H9 (cell line): ENCODE results near the gene SLC25A19. TPM values are rescaled to one million over a fixed set of nuclear protein-coding genes. Genes with fewer than 3 reads are reported as not detected.
"Not testable (repeated sequence)": the region's sequence is repeated elsewhere in the genome, so short reads cannot be mapped to it uniquely, and the experiment has no call there.

ENCODE experiments used
- DNase-seq: peaks from one replicate; pipeline ENCODE4 v3.0.0-alpha.2; 2017
- H2AFZ ChIP-seq: one replicate; pipeline ENCODE4 v1.6.1; 2013; ENCODE audit warnings: mild to moderate bottlenecking, low read length, control low read depth, moderate library complexity
- H2AK5ac ChIP-seq: 2 replicates; pipeline ENCODE4 v1.6.1; 2013; ENCODE audit warnings: low read length, control low read depth, mixed read lengths; ENCODE audit not compliant: insufficient read length
- H2BK120ac ChIP-seq: one replicate; pipeline ENCODE4 v1.6.1; 2013; ENCODE audit warnings: low read depth, mild to moderate bottlenecking, low read length, control low read depth, inconsistent platforms; ENCODE audit not compliant: poor library complexity, severe bottlenecking
- H2BK12ac ChIP-seq: 2 replicates; pipeline ENCODE4 v1.6.1; 2013; ENCODE audit warnings: low read length, control low read depth, mixed read lengths, low read depth; ENCODE audit not compliant: insufficient read length
- H2BK15ac ChIP-seq: 2 replicates; pipeline ENCODE4 v1.6.1; 2013; ENCODE audit warnings: low read depth, low read length, control low read depth
- H2BK20ac ChIP-seq: one replicate; pipeline ENCODE4 v1.6.1; 2013; ENCODE audit warnings: low read depth, mild to moderate bottlenecking, low read length, control low read depth, inconsistent platforms; ENCODE audit not compliant: poor library complexity, severe bottlenecking
- H2BK5ac ChIP-seq: 2 replicates; pipeline ENCODE4 v1.6.1; 2013; ENCODE audit warnings: low read length, control low read depth, mixed read lengths; ENCODE audit not compliant: insufficient read length
- H3K14ac ChIP-seq: 2 replicates; pipeline ENCODE4 v1.6.1; 2013; ENCODE audit warnings: low read length, control low read depth; ENCODE audit not compliant: insufficient read depth
- H3K18ac ChIP-seq: 2 replicates; pipeline ENCODE4 v1.6.1; 2013; ENCODE audit warnings: low read depth, mild to moderate bottlenecking, mixed read lengths, low read length, control low read depth; ENCODE audit not compliant: insufficient read length
- H3K23ac ChIP-seq: 2 replicates; pipeline ENCODE4 v1.6.1; 2013; ENCODE audit warnings: low read length, control low read depth, mixed read lengths, low read depth; ENCODE audit not compliant: insufficient read length
- H3K23me2 ChIP-seq: 2 replicates; pipeline ENCODE4 v1.6.1; 2013; ENCODE audit warnings: low read depth, mild to moderate bottlenecking, mixed read lengths, low read length, control low read depth; ENCODE audit not compliant: insufficient read length, poor library complexity, severe bottlenecking
- H3K27ac ChIP-seq: 2 replicates; pipeline ENCODE4 v1.5.1; 2013; ENCODE audit warnings: low read length, control low read depth, mixed read lengths, low read depth; ENCODE audit not compliant: insufficient read length
- H3K27me3 ChIP-seq: 2 replicates; pipeline ENCODE4 v1.6.1; 2013; ENCODE audit warnings: low read length, control low read depth, inconsistent platforms; ENCODE audit not compliant: insufficient read depth
- H3K4ac ChIP-seq: 2 replicates; pipeline ENCODE4 v1.6.1; 2013; ENCODE audit warnings: low read depth, mild to moderate bottlenecking, control low read depth, inconsistent platforms, low read length, moderate library complexity
- H3K4me1 ChIP-seq: 2 replicates; pipeline ENCODE4 v1.6.1; 2013; ENCODE audit warnings: low read length, control low read depth, inconsistent platforms; ENCODE audit not compliant: insufficient read depth
- H3K4me2 ChIP-seq: 2 replicates; pipeline ENCODE4 v1.6.1; 2013; ENCODE audit warnings: low read length, control low read depth, mixed read lengths; ENCODE audit not compliant: insufficient read length, insufficient read depth
- H3K56ac ChIP-seq: 2 replicates; pipeline ENCODE4 v1.6.1; 2013; ENCODE audit warnings: low read depth, mild to moderate bottlenecking, mixed read lengths, low read length, control low read depth; ENCODE audit not compliant: insufficient read length
- H3K79me1 ChIP-seq: 2 replicates; pipeline ENCODE4 v1.6.1; 2013; ENCODE audit warnings: low read depth, mild to moderate bottlenecking, moderate library complexity, low read length, control low read depth, inconsistent platforms; ENCODE audit not compliant: insufficient read depth, poor library complexity, severe bottlenecking
- H3K79me2 ChIP-seq: 2 replicates; pipeline ENCODE4 v1.6.1; 2013; ENCODE audit warnings: low read length, control low read depth, inconsistent platforms; ENCODE audit not compliant: insufficient read depth
- H3K9ac ChIP-seq: 2 replicates; pipeline ENCODE4 v1.6.1; 2013; ENCODE audit warnings: low read length, control low read depth, mixed read lengths; ENCODE audit not compliant: insufficient read length; ENCODE audit errors: extremely low read depth
- H3K9me3 ChIP-seq: one replicate; pipeline ENCODE4 v1.6.1; 2013; ENCODE audit warnings: low read depth, low read length, inconsistent platforms; ENCODE audit not compliant: control insufficient read depth
- H3T11ph ChIP-seq: one replicate; pipeline ENCODE4 v1.6.1; 2013; ENCODE audit warnings: mild to moderate bottlenecking, low read length, control low read depth, inconsistent platforms
- H4K20me1 ChIP-seq: one replicate; pipeline ENCODE4 v1.6.1; 2013; ENCODE audit not compliant: control insufficient read depth, insufficient read length, insufficient read depth
- H4K5ac ChIP-seq: 2 replicates; pipeline ENCODE4 v1.6.1; 2013; ENCODE audit warnings: low read depth, mild to moderate bottlenecking, mixed read lengths, low read length, control low read depth; ENCODE audit not compliant: insufficient read length
- H4K8ac ChIP-seq: replicated peaks from 2 replicates; pipeline ENCODE4 v1.6.1; 2013; ENCODE audit warnings: low read length, control low read depth, mixed read lengths, low read depth; ENCODE audit not compliant: insufficient read length
- H4K91ac ChIP-seq: 2 replicates; pipeline ENCODE4 v1.6.1; 2013; ENCODE audit warnings: low read depth, mild to moderate bottlenecking, moderate library complexity, mixed read lengths, low read length, control low read depth; ENCODE audit not compliant: insufficient read length
- H3K27ac Mint-ChIP-seq, 3 experiments: 2 replicates in 2 of 3; 3 replicates in 1 of 3; pipeline ENCODE4 v1.8.0; 2020 to 2021; ENCODE audit warnings: mixed read lengths in 3 of 3, mild to moderate bottlenecking in 1 of 3, moderate library complexity in 1 of 3
- H3K27me3 Mint-ChIP-seq: 2 replicates; pipeline ENCODE4 v1.8.0; 2021; ENCODE audit warnings: low read depth, mild to moderate bottlenecking, moderate library complexity, mixed read lengths
- H3K36me3 Mint-ChIP-seq, 3 experiments: 2 replicates in 2 of 3; 3 replicates in 1 of 3; pipeline ENCODE4 v1.8.0; 2020 to 2021; ENCODE audit warnings: low read depth in 3 of 3, mixed read lengths in 3 of 3; ENCODE audit not compliant: insufficient read depth in 1 of 3
- H3K4me1 Mint-ChIP-seq, 2 experiments: 2 replicates each; pipeline ENCODE4 v1.8.0; 2020; ENCODE audit warnings: mixed read lengths in 2 of 2
- H3K4me3 Mint-ChIP-seq, 2 experiments: 2 replicates in 1 of 2; 3 replicates in 1 of 2; pipeline ENCODE4 v1.8.0; 2020 to 2021; ENCODE audit warnings: mild to moderate bottlenecking in 2 of 2, mixed read lengths in 2 of 2, moderate library complexity in 1 of 2
- H3K9me3 Mint-ChIP-seq, 2 experiments: 2 replicates in 1 of 2; 3 replicates in 1 of 2; pipeline ENCODE4 v1.8.0; 2020; ENCODE audit warnings: mild to moderate bottlenecking in 2 of 2, mixed read lengths in 2 of 2, moderate library complexity in 1 of 2
- WGBS: extraction: QIAGEN DNeasy Blood & Tissue Kit; methylation state at CpG from one replicate; pipeline ENCODE4 v1.1.7; 2013; ENCODE audit warnings: missing lambda C conversion rate, low lambda C conversion rate, mixed read lengths; ENCODE audit not compliant: insufficient read length; ENCODE audit errors: extremely low coverage; 5-methylcytosine and 5-hydroxymethylcytosine counted together
- total RNA-seq: library from RNA; stranded (reverse); gene quantifications from 2 replicates; pipeline ENCODE4 v1.2.1, GENCODE V29; 2021
- TF ChIP-seq, protein P1 (sequence below): fragments of 200-600 bp; sonication (generic); conservative IDR thresholded peaks from 3 replicates; pipeline ENCODE4 v1.8.0; 2021; ENCODE audit warnings: antibody characterized with exemption, mild to moderate bottlenecking

SLC25A19 gene
- total RNA-seq, 1 experiment from 2014 or later, result 24.2 TPM

- H3K4me1 ChIP-seq, result no peaks in the 10 kb centered on the region
- H3K4me2 ChIP-seq, result no peak overlapping the region
- no peak overlapping the region for H3T11ph ChIP-seq
- no peak overlapping the region for H3K27ac ChIP-seq
- no peak overlapping the region for H3K14ac ChIP-seq
- H2BK120ac ChIP-seq, result no peak overlapping the region
- no peak overlapping the region for H2AFZ ChIP-seq
- H3K27me3 ChIP-seq, result no peaks in the 10 kb centered on the region
- H3K18ac ChIP-seq, result no peak overlapping the region
- peaks cover 13 to 38% (median 22%) of the 10 kb centered on the region in 3 experiments; a peak in 6 of 7 replicates for H3K36me3 Mint-ChIP-seq
- H2BK15ac ChIP-seq, result no peak overlapping the region
- H3K27ac Mint-ChIP-seq, result no peak overlapping the region
- no peak overlapping the region for H2BK5ac ChIP-seq
- H3K23ac ChIP-seq, result no peak overlapping the region
- TF ChIP-seq, protein P1, sequence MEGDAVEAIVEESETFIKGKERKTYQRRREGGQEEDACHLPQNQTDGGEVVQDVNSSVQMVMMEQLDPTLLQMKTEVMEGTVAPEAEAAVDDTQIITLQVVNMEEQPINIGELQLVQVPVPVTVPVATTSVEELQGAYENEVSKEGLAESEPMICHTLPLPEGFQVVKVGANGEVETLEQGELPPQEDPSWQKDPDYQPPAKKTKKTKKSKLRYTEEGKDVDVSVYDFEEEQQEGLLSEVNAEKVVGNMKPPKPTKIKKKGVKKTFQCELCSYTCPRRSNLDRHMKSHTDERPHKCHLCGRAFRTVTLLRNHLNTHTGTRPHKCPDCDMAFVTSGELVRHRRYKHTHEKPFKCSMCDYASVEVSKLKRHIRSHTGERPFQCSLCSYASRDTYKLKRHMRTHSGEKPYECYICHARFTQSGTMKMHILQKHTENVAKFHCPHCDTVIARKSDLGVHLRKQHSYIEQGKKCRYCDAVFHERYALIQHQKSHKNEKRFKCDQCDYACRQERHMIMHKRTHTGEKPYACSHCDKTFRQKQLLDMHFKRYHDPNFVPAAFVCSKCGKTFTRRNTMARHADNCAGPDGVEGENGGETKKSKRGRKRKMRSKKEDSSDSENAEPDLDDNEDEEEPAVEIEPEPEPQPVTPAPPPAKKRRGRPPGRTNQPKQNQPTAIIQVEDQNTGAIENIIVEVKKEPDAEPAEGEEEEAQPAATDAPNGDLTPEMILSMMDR, result no peak
- no peaks in the 10 kb centered on the region; a peak in 1 of 5 replicates for H3K9me3 Mint-ChIP-seq
- no peak overlapping the region for H3K56ac ChIP-seq
- no peaks in the 10 kb centered on the region for H4K20me1 ChIP-seq
- no peak overlapping the region for H3K9ac ChIP-seq
- no peak overlapping the region for H3K4me3 Mint-ChIP-seq
- no peak for DNase-seq
- no CpG with 5 or more reads among the region's 6 CpGs for WGBS
- H3K23me2 ChIP-seq, result peaks cover 8% of the 10 kb centered on the region
- no peak overlapping the region for H2AK5ac ChIP-seq
- H4K91ac ChIP-seq, result no peak overlapping the region
- no peaks in the 10 kb centered on the region for H3K27me3 Mint-ChIP-seq
- no peak overlapping the region for H2BK12ac ChIP-seq
- no peak overlapping the region for H4K5ac ChIP-seq
- H3K4me1 Mint-ChIP-seq, result peaks cover 7 to 10% of the 10 kb centered on the region in 2 experiments
- H3K79me1 ChIP-seq, result no peaks in the 10 kb centered on the region
- no peaks in the 10 kb centered on the region for H3K9me3 ChIP-seq
- H4K8ac ChIP-seq, result no peak overlapping the region
- no peak overlapping the region for H3K4ac ChIP-seq
- H3K79me2 ChIP-seq, result no peaks in the 10 kb centered on the region
- H2BK20ac ChIP-seq, result no peak overlapping the region
Observed at GRCh38 chr17:75285123-75285522, 4.1 kb downstream of the SLC25A19 start.

- H2BK15ac ChIP-seq, H4K20me1 ChIP-seq, H3K27me3 ChIP-seq, H3K9me3 Mint-ChIP-seq, DNase-seq, H2BK5ac ChIP-seq, H3K79me1 ChIP-seq, H3K4ac ChIP-seq, H3K27me3 Mint-ChIP-seq, H3K4me1 Mint-ChIP-seq, H2AK5ac ChIP-seq, H3K18ac ChIP-seq, H4K5ac ChIP-seq, H3K4me1 ChIP-seq, H2AFZ ChIP-seq, H3K14ac ChIP-seq, H3K27ac ChIP-seq, H3K9me3 ChIP-seq, H3K79me2 ChIP-seq, H2BK120ac ChIP-seq, H3K4me2 ChIP-seq, H3K4me3 Mint-ChIP-seq, H3K9ac ChIP-seq, H4K8ac ChIP-seq, H2BK12ac ChIP-seq, H2BK20ac ChIP-seq, H3T11ph ChIP-seq, H3K23ac ChIP-seq, H4K91ac ChIP-seq, H3K56ac ChIP-seq, H3K23me2 ChIP-seq, H3K27ac Mint-ChIP-seq: not testable (repeated sequence)
- no CpG with 5 or more reads among the region's 4 CpGs for WGBS
- peaks cover 12 to 26% (median 17%) of the 10 kb centered on the region in 3 experiments; a peak in 6 of 7 replicates for H3K36me3 Mint-ChIP-seq
Observed at GRCh38 chr17:75280189-75280588, 9.0 kb downstream of the SLC25A19 start.
